Skeletal muscle tissue (tissue), 4 donors: ENCODE measurements around the gene DNAL4. TPM values are rescaled to one million over a fixed set of nuclear protein-coding genes. Genes with fewer than 3 reads are reported as not detected.
"Not testable (repeated sequence)": the region's sequence is repeated elsewhere in the genome, so short reads cannot be mapped to it uniquely, and the experiment has no call there.

ENCODE experiments used
- H3K27ac ChIP-seq: one replicate; pipeline ENCODE4 v1.7.0; 2013; ENCODE audit warnings: mild to moderate bottlenecking, low read depth, low read length, inconsistent platforms
- H3K27me3 ChIP-seq, 3 donors: one replicate each; pipeline ENCODE4 v1.7.0; 2013; ENCODE audit warnings: low read length in 3 of 3; ENCODE audit not compliant: control insufficient read depth in 3 of 3, insufficient read depth in 3 of 3
- H3K36me3 ChIP-seq, 3 donors: one replicate each; pipeline ENCODE4 v1.7.0; 2013; ENCODE audit warnings: low read length in 3 of 3; ENCODE audit not compliant: control insufficient read depth in 3 of 3, insufficient read depth in 3 of 3
- H3K4me1 ChIP-seq, 3 donors: one replicate each; pipeline ENCODE4 v1.7.0; 2013; ENCODE audit warnings: low read length in 3 of 3, mild to moderate bottlenecking in 3 of 3; ENCODE audit not compliant: control insufficient read depth in 3 of 3, insufficient read depth in 3 of 3
- H3K4me3 ChIP-seq, 3 donors: one replicate each; pipeline ENCODE4 v1.7.0; 2013; ENCODE audit warnings: low read length in 3 of 3
- H3K9ac ChIP-seq, 3 donors: one replicate each; pipeline ENCODE4 v1.7.0; 2013; ENCODE audit warnings: low read length in 3 of 3, mild to moderate bottlenecking in 3 of 3, moderate library complexity in 2 of 3, low read depth in 1 of 3
- H3K9me3 ChIP-seq, 3 donors: one replicate each; pipeline ENCODE4 v1.7.0; 2013; ENCODE audit warnings: low read length in 3 of 3; ENCODE audit not compliant: control insufficient read depth in 3 of 3
- total RNA-seq: library from RNA; depleted of rRNA; stranded (reverse); fragments of >200 nt; gene quantifications from one replicate; pipeline ENCODE4 v1.2.3, GENCODE V29; 2014
- donor health status: Osteomylitis.

DNAL4 gene
- total RNA-seq, 1 donor from 2014 or later: 12.0 TPM

- H3K4me1 ChIP-seq: no peaks in the 10 kb centered on the region
- no peaks in the 10 kb centered on the region for H3K36me3 ChIP-seq
- peaks cover 12 to 26% (median 21%) of the 10 kb centered on the region in 3 donors for H3K27me3 ChIP-seq
- no peak overlapping the region for H3K9ac ChIP-seq
- no peak overlapping the region for H3K4me3 ChIP-seq
- H3K9me3 ChIP-seq: no peaks in the 10 kb centered on the region
- no peak overlapping the region for H3K27ac ChIP-seq
These were observed 21.9 kb upstream of the DNAL4 start for GRCh38 chr22:38815842-38816241.

- H3K36me3 ChIP-seq: no peaks in the 10 kb centered on the region
- H3K9ac ChIP-seq: no peak overlapping the region
- no peaks in the 10 kb centered on the region for H3K4me1 ChIP-seq
- H3K4me3 ChIP-seq: no peak overlapping the region
- peaks cover 0 to 5% (median 0%) of the 10 kb centered on the region in 3 donors for H3K9me3 ChIP-seq
- no peak overlapping the region for H3K27ac ChIP-seq
- H3K27me3 ChIP-seq: peaks cover 4 to 12% (median 7%) of the 10 kb centered on the region in 3 donors
These were observed 17.3 kb upstream of the DNAL4 start for GRCh38 chr22:38811241-38811640.

- not testable (repeated sequence) for H3K9me3 ChIP-seq, H3K4me1 ChIP-seq, H3K4me3 ChIP-seq, H3K9ac ChIP-seq, H3K27ac ChIP-seq, H3K36me3 ChIP-seq
- peaks cover 0 to 14% (median 11%) of the 10 kb centered on the region in 3 donors for H3K27me3 ChIP-seq
These were observed 11.2 kb upstream of the DNAL4 start for GRCh38 chr22:38805041-38805593.

- H3K36me3 ChIP-seq: no peaks in the 10 kb centered on the region
- H3K27ac ChIP-seq: no peak overlapping the region
- peaks cover 0 to 2% (median 0%) of the 10 kb centered on the region in 3 donors for H3K4me1 ChIP-seq
- H3K27me3 ChIP-seq: peaks cover 0 to 28% (median 20%) of the 10 kb centered on the region in 3 donors
- no peak overlapping the region for H3K9ac ChIP-seq
- peaks cover 0 to 2% (median 0%) of the 10 kb centered on the region in 3 donors for H3K9me3 ChIP-seq
- H3K4me3 ChIP-seq: no peak overlapping the region
These were observed 8.8 kb upstream of the DNAL4 start for GRCh38 chr22:38802671-38803121.

GRCh38 chr22:38799265-38800002 lies 5.5 kb upstream of the DNAL4 start:
- H3K4me1 ChIP-seq: peaks cover 0 to 4% (median 1%) of the 10 kb centered on the region in 3 donors
- H3K4me3 ChIP-seq: no peak overlapping the region
- H3K27me3 ChIP-seq: peaks cover 3 to 29% (median 28%) of the 10 kb centered on the region in 3 donors
- H3K36me3 ChIP-seq: no peaks in the 10 kb centered on the region
- H3K9ac ChIP-seq: no peak overlapping the region
- no peak overlapping the region for H3K27ac ChIP-seq
- peaks cover 0 to 2% (median 0%) of the 10 kb centered on the region in 3 donors for H3K9me3 ChIP-seq

GRCh38 chr22:38798496-38798895 lies 4.6 kb upstream of the DNAL4 start:
- peaks cover 3 to 29% (median 28%) of the 10 kb centered on the region in 3 donors for H3K27me3 ChIP-seq
- H3K4me1 ChIP-seq: peaks cover under 1 to 8% (median 4%) of the 10 kb centered on the region in 3 donors
- no peaks in the 10 kb centered on the region for H3K36me3 ChIP-seq
- no peak overlapping the region for H3K4me3 ChIP-seq
- no peak overlapping the region for H3K27ac ChIP-seq
- peaks cover 0 to 2% (median 0%) of the 10 kb centered on the region in 3 donors for H3K9me3 ChIP-seq
- H3K9ac ChIP-seq: no peak overlapping the region

- Histone ChIP-seq H3K4me3 (no peak overlapping the region), H3K27me3 (peaks cover 3 to 25% (median 25%) of the 10 kb centered on the region in 3 donors), H3K9ac (no peak overlapping the region), H3K4me1 (peaks cover 4 to 15% (median 12%) of the 10 kb centered on the region in 3 donors), H3K27ac (no peak overlapping the region), H3K36me3 (no peaks in the 10 kb centered on the region), H3K9me3 (peaks cover 0 to 2% (median 0%) of the 10 kb centered on the region in 3 donors)
These were observed 2.5 kb upstream of the DNAL4 start for GRCh38 chr22:38796262-38796957.

- H3K4me1 ChIP-seq: peaks cover 4 to 15% (median 12%) of the 10 kb centered on the region in 3 donors
- no peak overlapping the region for H3K27ac ChIP-seq
- peaks cover 3 to 21% (median 20%) of the 10 kb centered on the region in 3 donors for H3K27me3 ChIP-seq
- peaks cover 0 to 2% (median 0%) of the 10 kb centered on the region in 3 donors for H3K9me3 ChIP-seq
- no peak overlapping the region for H3K9ac ChIP-seq
- H3K4me3 ChIP-seq: no peak overlapping the region
- peaks cover 0 to 1% (median under 1%) of the 10 kb centered on the region in 3 donors for H3K36me3 ChIP-seq
These were observed 1.6 kb upstream of the DNAL4 start for GRCh38 chr22:38795569-38795968.

- Histone ChIP-seq H3K4me3 (peak overlapping the region; percentile 82 to 88 (median 87)), H3K27ac (peak overlapping the region; percentile 70), H3K9me3 (no peaks in the 10 kb centered on the region), H3K36me3 (peaks cover 0 to 7% (median 7%) of the 10 kb centered on the region in 3 donors), H3K9ac (peak overlapping the region; percentile 85 to 86 (median 85)), H3K27me3 (peaks cover 3 to 11% (median 10%) of the 10 kb centered on the region in 3 donors), H3K4me1 (peaks cover 11 to 23% (median 13%) of the 10 kb centered on the region in 3 donors)
These were observed 626 bp downstream of the DNAL4 start for GRCh38 chr22:38793317-38793716.
